Suppressor macrophage treated with lipopolysaccharide for 1 hour (primary cell): ENCODE results near the gene BAIAP2.
"Not testable (repeated sequence)": the region's sequence is repeated elsewhere in the genome, so short reads cannot be mapped to it uniquely, and the experiment has no call there.

ENCODE experiments used
- DNase-seq, 3 donors: peaks; one replicate each; pipeline ENCODE4 v3.0.0-alpha.2; 2020 to 2022

Gene BAIAP2

GRCh38 chr17:81025065-81025740 is 9.7 kb upstream of the BAIAP2 start:
- DNase-seq = no peak

GRCh38 chr17:81025741-81026129 is 9.2 kb upstream of the BAIAP2 start:
- DNase-seq = no peak

- no peak for DNase-seq
Measured at GRCh38 chr17:81026266-81027036, 8.5 kb upstream of the BAIAP2 start.

DNA sequence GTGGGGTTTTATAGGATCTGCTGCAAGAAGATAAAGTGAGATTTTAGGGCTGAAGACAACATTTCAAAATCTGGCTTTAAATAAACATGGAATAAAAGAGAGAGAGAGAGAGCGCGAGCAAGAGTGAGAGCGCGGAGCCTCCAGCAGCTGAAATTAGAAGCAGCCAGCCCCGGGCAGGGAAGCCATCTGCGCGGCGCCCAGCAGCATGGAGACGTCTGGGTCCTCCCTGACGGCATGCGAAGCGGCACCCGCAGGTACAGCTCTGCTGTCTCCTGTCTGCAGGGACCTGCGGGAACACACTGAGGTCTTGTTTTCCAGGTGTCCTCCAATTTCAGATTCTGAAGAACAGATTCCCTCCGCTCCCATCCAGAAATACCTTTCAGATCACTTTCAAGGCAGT is 7.9 kb upstream of the BAIAP2 start:
- no peak for DNase-seq

DNA sequence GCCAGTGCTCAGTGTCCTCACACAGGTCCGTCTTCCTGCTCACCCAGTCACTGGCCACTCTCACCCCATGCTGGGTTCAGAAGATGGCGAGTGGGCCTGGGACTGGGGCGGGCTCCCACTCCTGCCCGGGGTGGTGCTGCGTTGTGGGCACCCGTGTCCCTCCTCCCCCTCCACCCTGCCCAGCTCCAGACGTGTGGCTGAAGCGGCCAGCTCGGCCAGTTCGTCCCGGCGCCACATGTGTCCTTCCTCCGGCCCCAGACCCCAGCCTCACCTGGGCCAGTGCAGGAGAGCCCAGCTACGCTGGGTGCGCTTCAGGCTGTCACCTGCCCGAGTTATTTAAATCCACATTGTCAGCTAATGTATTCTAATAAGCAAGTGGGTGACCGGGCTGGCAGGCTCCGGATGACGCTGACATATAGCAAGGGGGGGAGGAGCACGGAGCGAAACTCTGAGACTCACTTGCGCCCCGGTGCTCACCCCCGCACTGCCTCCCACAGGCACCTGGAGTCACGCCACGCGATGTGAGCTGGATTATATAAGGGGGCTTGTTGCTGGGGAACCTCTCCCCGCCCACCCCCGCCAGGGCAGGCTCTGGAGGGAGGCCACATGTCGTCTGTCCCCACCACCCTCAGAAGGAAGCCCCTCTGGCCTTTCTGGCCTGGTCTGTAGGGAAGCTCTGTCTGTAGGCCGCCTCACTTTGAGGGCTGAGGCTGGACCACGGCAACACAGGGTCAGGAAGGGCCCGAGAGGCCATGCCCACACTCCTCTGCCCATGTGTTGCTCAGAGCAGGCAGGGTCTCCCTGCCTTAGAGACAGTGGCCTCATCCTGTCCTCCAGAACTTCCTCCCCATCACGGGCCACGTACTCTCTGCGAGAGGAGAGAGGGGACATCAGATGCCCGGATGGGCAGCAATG is 7.1 kb upstream of the BAIAP2 start:
- peak in 1 of 3 donors; percentile 27 for DNase-seq

DNA sequence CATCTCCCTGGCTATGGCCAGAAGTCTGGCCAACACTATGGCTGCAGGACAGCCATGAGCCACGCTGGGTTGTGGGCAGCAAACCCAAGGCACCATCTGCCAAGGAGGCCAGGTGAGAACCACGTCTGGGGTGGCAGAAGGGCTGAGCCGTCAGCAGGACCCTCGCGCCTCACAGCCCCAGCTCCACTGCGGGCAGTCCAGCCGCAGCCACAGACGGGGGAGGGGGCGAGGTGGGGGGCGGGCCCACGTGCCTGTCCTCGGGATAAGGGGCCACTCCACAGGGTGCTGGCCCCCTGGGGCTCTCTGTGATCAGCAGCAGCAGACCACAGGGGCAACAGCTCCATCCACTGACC is 6.5 kb upstream of the BAIAP2 start:
- no peak for DNase-seq

DNA sequence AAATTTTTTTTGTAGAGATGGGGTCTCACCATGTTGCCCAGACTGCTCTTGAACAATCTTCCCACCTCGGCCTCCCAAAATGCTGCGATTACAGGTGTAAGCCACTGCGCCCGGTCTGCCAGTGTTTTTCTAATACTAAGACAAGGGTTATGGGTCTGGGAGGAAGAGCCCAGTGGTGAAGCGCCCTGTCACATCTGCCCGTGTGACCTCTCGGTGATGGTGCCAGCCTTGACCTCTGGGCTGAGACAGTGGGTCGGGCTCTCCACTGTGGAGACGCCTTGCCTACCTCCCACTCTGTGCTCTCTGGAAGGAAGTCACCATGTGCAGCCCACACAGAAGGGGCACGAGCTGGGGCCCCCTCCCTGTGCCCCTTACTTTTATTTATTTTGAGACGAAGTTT is 5.1 kb upstream of the BAIAP2 start:
- DNase-seq = no peak

- DNase-seq = not testable (repeated sequence)
Measured at GRCh38 chr17:81030312-81030711, 4.6 kb upstream of the BAIAP2 start.

DNA sequence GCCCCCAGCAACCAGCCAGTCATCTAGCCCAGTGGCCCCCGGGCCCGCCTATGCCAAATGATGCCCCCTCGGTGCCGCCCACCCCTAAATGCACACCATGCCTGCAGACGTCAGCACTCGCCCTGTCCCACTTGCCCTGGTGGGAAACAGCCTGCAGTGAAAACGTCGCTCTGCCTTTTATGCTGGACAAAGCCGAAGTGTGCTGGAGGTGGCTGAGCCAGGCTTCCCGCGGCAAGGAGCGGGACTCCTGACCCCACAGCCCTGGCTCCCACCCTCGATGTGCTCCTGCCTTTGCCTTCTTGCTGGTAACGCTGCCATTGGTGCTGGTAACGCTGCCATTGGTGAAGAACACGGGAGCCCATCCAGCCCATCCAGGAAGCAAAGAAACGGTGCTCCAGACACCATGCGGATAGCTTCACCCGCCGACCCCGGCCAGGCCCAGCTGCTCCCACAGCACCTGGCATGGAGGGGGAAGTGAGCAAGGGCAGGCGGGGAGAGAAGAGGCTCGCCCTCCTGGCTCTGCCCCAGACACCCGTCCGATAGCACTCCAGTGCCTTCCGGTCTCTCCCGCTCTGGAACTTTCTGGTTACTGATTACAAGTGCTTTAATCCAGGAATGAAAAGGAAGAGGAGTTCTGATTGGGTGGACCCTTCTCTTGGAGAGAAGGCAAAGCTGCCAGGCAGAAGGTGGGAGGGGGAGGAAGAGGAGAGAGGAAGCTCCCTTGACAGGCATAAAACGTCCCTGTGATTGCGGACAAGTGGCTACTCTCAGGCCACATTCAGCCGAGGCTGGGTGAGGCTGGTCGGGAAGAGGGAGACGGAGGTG is 4.0 kb upstream of the BAIAP2 start:
- no peak for DNase-seq

DNA sequence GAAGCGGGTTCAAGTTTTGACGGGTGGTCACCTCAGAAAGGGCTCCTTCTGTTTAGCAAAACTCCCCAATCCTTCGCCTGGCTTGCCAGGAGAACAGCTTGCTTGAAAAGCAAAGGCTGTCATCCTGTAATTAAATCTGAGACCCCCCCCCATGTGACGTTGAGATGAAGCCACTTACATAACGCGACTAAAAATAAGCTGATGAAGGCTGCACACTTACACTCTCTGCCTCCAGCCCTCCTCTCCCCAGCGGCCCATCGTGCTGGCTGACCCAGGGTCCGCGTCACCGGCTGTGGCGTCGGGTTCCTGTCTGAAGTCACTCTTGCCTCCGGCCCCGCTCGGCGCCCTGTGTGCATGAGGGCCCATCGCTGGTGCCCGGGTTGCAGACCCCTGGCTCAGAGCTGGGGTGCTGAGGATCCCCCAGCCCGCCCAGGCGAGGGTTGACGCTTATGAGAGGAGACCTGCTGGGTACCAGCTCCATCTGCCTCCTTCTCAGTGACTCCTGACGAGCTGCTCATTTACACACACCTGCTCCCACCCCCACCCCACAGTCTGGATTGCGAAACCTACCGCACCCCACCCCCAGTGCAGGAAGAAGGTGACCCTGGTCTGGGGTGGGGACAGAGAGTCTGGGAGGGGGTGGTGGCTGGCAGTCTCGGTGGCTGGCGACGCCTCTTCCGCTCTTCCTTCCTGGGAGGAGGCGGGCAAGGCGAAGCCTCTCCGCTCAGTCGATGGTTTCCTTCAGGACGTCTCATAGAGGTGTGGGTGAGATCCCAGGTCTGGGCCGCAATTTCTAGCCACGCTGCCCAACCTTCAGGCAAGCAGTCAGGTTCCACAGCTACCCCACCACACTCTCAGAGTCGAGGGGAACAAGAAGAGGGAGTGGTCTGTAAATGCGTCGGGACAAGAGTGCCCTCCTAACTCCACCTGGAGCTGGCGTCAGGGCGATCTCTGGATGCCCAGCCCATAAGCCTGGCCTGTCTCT is 3.1 kb upstream of the BAIAP2 start:
- DNase-seq = peak in 1 of 3 donors; percentile 35

DNA sequence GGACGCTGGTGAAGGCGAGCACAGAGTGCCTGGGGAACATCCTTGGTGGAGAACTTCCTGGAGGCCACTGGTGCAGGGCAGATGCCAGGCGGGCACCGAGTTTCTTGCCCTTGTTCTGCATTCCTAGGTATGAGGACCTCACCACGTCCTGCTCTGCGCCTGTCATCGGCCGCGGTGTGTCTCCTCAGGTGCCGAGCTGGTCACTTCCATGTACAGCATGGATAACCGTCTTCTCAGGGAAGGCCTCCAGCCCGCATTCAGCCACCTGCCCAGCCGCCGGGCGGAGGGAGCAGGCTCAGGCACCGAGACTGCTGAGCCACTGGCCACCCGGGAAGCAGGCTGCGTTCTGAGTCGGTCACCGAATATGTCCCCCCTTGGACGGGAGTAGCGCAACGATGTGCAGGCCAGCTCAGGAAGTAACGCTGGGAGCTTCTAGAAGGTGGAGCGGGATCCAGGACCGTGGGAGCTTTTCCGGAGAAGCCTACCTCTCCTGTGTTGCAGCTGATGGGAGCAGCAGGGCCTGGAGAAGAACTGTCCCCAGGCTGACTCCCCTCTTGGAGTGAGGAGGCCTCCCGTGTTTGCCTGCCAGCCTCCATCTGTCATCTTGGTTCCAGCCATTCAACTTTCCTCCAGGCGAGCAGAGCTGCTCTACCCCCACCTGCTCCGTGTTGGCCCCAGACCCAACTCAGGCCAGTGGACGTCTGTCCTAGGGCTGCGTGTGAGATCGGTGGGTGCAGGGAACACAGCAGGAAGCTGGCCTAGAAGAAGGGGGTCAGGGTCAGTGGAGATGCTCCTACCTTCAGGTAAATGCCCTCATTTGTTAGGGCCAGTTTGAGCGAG is 2.1 kb upstream of the BAIAP2 start:
- no peak for DNase-seq

DNA sequence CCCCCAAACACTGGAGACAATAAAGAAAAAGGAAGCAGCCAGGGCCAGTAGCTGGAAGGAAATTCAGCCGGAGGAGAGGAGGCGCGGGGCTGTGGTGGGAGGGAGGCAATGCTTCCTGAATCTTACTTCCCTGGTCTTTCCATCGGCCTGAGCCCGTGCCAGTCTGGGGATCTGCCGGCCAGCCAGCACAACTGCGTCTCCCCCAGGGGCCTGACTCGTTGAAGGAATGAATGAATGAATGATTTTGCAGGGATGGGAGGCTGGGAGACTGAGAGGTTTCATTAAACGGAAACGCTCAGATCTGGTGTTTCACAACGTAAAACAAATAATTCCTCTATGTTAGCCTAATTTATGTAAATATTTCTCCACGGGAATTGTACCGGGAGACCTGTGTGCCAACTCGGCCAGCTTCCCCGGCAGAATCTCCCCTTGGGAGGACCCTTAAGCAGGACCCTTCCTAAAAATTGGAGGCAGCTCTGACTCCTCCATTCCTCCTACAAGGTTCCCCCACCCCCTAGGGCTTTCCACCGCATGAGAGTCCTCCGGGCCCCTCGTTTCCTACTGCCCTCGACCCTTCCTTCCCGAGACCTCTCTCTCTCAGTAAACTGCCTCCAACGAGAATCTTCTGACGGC is 1.3 kb upstream of the BAIAP2 start:
- DNase-seq = peak; percentile 80 to 88 (median 84)

DNA sequence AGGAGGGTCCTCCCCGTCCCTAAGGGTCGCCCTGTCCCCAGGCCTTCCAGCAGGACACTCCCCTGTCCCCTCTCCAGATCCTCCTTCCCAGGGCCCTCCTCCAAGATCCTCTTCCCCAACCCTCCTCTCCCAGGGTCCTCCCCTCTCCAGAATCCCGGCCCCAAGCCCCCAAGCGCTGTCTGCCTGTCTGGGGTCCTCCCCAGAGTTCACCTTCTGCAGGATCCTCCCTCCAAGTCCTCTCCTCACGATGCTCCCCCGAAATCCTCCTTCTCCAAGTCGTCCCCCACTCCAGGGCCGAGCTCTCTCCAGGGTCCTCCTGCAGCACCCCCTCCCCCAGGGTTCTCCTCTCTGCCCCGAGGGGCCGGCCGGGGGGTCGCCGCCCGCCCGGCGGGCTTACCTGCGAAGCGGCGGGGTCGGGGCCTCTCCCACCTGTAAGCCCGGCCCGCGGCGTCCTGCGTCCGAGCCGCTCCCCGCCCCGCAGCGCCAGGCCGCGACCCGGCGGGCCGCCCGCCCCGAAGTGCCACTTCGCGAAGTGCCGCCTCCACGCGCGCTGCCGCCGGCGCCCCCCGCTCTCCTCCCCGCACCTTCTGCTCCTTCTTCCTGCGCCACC is 678 bp upstream of the BAIAP2 start:
- peak in 1 of 3 donors; percentile 28 for DNase-seq

DNA sequence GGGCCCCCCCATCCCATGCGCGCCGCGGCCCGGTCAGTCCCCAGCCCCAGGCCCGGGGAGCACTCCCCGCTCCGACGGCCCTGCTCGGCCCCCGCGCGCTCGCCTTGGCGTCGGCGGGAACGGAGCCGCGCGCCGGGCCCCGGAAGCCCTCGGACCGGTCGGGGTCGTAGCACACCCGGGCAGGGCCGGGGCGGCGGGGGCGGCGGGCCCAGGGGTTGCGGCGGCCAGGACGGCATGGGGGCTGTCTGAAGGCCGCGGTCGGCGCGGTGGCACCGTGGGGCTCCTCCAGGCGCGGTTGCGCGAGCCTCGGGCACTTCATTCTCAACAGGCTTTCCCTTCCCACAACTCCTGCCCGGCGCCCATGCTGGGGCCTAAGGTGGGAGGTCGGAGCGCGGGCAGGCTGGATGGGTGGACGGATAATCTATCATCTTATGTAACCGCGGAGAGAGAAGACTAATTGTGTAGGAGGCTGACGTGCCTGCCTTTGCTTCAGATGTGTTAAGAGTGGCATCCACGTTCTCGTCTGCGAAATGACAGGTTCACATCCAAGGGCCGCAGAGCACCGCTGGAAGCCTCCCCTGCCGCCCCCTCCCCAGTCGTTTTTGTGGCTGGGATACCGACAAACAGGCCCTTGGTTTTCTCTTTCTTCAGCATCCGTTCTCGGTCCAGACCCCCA is 708 bp downstream of the BAIAP2 start:
- peak in 2 of 3 donors; percentile 35 to 63 for DNase-seq

DNA sequence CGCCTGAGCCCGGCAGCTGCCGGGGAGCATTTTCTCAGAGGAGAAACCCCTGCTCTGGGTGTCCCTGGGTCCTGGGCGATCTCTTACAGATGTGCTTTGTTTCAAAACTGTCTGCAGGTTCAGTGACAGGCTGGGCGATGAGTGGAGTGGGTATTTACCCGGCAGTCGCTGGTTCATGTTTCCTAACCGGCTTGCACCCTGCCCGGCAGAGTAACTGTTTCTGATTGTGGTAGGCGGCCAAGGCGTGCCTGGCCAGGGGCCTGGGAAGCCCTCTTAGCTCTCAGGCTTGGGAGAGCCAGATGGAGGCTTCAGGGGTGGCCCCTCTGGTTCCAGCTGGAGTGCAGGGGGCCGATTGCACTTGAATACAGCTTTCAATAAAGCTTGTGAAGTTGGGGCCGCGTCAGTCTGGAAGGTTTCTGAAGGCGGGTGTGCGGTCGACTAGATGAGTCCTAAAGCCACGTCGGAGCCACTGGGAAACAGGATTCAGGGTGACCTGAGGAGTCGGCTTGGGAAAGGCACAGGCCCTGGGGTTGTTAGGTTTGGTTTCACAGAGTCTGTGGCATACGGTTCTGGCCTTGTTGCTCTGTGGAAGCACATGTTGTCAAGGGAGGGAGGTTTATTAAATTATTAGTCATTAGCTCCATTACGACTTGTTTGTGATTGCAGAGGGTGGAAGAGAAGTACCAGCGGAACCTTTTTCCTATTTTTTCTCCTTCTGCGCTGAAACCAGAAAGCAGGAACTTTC is 1.4 kb downstream of the BAIAP2 start:
- DNase-seq = peak; percentile 46 to 64 (median 49)

GRCh38 chr17:81037026-81037797 is 2.3 kb downstream of the BAIAP2 start:
- DNase-seq = no peak
